Measurements from ENCODE around the gene PTMA.
"Not testable (repeated sequence)": the region's sequence is repeated elsewhere in the genome, so short reads cannot be mapped to it uniquely, and the experiment has no call there.

PTMA gene

DNA sequence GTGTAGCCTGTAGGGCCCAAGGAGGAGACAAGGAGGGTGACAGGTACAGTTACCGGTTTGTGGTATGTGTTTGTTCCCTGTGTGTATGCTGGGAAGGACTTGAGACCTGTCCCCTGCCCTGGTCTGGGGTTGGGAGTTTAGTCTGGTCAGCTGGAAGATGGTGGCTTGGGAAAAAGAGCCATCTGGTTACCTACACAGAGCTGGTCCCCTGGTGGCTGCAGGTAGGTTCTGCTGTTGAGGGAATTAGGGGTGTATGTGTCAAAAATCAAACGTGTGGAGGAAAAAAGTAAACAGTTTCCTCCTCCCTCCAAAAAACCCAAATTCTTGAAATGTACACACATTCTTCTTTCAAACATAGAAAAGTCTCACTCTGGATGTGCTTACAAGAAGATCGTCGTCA, 24.3 kb downstream of the PTMA start:
- TF ChIP-seq, protein P1, sequence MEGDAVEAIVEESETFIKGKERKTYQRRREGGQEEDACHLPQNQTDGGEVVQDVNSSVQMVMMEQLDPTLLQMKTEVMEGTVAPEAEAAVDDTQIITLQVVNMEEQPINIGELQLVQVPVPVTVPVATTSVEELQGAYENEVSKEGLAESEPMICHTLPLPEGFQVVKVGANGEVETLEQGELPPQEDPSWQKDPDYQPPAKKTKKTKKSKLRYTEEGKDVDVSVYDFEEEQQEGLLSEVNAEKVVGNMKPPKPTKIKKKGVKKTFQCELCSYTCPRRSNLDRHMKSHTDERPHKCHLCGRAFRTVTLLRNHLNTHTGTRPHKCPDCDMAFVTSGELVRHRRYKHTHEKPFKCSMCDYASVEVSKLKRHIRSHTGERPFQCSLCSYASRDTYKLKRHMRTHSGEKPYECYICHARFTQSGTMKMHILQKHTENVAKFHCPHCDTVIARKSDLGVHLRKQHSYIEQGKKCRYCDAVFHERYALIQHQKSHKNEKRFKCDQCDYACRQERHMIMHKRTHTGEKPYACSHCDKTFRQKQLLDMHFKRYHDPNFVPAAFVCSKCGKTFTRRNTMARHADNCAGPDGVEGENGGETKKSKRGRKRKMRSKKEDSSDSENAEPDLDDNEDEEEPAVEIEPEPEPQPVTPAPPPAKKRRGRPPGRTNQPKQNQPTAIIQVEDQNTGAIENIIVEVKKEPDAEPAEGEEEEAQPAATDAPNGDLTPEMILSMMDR (IDR thresholded peaks at IDR 0.05; ENCODE audit: low read depth, low read length, missing control alignments): peak; percentile 18
- no peak for DNase-seq (ENCODE audit: extremely low read depth, low read depth)
- no peak overlapping the region for H3K4me3 ChIP-seq (replicated peaks; ENCODE audit: low read depth, low read length)

DNA sequence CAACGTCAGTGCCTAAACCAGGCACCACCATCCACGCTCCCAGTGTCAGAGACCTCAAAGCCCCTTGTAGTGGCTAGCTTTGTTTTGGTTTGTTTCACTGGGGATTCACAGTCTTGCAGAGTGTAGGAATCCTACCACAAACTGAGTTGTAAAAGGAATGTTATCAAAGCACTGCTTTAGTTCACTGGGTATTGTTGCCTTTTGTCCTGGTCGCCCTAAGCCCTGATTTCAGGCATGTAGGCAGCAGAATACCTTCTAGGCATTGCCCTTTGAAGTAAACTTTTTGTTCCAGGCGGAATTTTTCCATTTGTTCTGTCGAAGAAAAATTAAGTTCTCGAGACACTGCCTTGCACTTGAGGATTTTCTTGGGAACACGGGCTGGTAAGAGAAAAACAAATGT, 29.4 kb downstream of the PTMA start:
- TF ChIP-seq, protein P1 (IDR thresholded peaks at IDR 0.05; ENCODE audit: low read depth, low read length, missing control alignments): no peak
- DNase-seq (ENCODE audit: extremely low read depth, low read depth): no peak
- H3K4me3 ChIP-seq (replicated peaks; ENCODE audit: low read depth, low read length): no peak overlapping the region

DNA sequence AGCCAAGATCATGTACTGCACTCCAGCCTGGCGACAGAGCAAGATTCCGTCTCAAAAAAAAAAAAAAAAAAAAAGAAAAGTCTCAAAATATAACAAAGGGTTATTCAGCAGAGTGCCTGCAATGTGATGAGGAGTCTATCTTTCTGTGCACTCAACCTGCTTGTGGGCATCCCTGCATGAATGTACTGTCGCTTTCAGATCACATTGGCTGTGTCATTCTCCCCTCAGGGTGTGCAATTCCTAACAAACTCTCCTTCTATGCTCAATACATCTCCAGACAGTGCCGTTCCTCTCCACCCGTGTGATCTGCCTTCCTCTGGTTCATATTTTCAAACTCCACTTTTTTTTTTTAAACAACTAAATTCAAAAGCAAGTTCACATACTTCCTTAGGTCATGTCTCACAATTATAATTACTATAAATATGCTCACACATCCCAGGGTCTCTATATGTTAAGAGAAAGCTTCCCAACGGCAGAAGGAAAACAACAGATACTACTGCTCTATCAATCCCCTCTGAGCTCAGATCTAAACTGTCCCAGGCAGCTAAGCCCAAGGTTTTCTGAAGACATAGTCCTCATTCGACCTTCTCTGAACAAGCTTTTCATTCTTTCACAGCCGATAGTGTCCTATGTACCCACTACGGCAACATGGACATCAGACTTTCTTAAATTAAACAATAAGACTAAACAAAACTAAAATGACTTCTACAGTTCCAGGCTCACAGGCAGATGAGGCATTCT, 35.2 kb downstream of the PTMA start:
- DNase-seq (ENCODE audit: extremely low read depth, low read depth): no peak
- TF ChIP-seq, protein P1 (IDR thresholded peaks at IDR 0.05; ENCODE audit: low read depth, low read length, missing control alignments): no peak
- H3K4me3 ChIP-seq (replicated peaks; ENCODE audit: low read depth, low read length): no peak overlapping the region

- DNase-seq (ENCODE audit: extremely low read depth, low read depth): no peak
- TF ChIP-seq, protein P1 (IDR thresholded peaks at IDR 0.05; ENCODE audit: low read depth, low read length, missing control alignments): no peak
- no peak overlapping the region for H3K4me3 ChIP-seq (replicated peaks; ENCODE audit: low read depth, low read length)
Observed at GRCh38 chr2:231745303-231746038, 37.1 kb downstream of the PTMA start.

- H3K4me3 ChIP-seq (replicated peaks; ENCODE audit: low read depth, low read length); DNase-seq (ENCODE audit: extremely low read depth, low read depth): not testable (repeated sequence)
Observed at GRCh38 chr2:231748153-231748896, 40.0 kb downstream of the PTMA start.

GRCh38 chr2:231749016-231749415, 40.7 kb downstream of the PTMA start:
- not testable (repeated sequence) for H3K4me3 ChIP-seq (replicated peaks; ENCODE audit: low read depth, low read length); DNase-seq (ENCODE audit: extremely low read depth, low read depth)

- DNase-seq (ENCODE audit: extremely low read depth, low read depth): no peak
- H3K4me3 ChIP-seq (replicated peaks; ENCODE audit: low read depth, low read length): no peak overlapping the region
- TF ChIP-seq, protein P1 (IDR thresholded peaks at IDR 0.05; ENCODE audit: low read depth, low read length, missing control alignments): no peak
Observed at GRCh38 chr2:231751042-231751815, 42.9 kb downstream of the PTMA start.
